OCI-M2 (cell line): ENCODE measurements around the gene FUZ.

Source experiments
- DNase-seq: peaks from one replicate; lab custom pipeline; 2025; ENCODE audit not compliant: unreplicated experiment; lab: John Stamatoyannopoulos, UW

The FUZ gene

DNA sequence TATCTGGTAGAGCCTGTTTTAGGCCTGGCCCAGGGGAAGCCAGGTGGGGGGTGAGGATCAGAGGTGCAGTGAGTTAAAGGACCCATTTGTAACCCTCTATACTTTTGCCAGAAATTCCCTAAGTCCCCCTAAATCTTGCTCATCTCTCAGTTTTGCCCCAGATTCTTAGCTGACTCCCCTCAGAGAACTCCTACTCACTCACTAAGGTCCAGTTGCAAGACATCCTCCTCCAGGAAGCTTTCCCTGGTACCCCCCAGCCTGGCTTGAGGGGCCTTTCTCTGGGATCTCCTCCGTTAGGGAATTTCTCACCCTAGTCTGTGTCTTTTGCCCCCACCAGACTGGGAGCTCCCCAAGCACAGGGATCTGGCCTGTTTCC, 51.9 kb downstream of the FUZ start:
- no peak for DNase-seq

DNA sequence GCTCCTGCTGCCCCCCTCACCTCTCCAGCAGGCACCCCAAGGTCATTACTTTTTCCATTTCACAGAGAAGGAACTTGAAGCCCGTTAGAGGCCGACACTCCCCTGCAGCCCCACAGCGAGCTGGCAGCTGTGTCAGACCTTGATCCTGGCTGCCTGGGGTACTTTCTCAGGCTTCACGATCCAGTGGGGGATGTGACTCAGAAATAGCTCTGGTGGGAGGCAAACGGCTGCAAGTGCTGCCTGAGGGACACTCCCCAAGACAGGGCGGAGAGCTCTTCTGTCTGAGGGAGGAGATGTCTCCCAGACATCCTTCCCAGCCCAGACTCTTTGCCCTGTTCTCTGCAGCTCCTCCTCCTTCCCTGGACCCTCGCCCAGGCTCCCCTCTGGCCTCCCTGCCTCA, 54.8 kb downstream of the FUZ start:
- DNase-seq = no peak
